ELF-1 (cell line): Measurements from ENCODE around the gene EXOC6.
A peak's percentile ranks its signal among the peaks of the same experiment; 100 is the strongest.
"Not testable (repeated sequence)": the region's sequence is repeated elsewhere in the genome, so short reads cannot be mapped to it uniquely, and the experiment has no call there.

Experiments used
- DNase-seq: peaks from one replicate; pipeline ENCODE4 v3.0.0-alpha.2; 2016; ENCODE audit warnings: low read depth, low spot score

EXOC6 gene

DNA sequence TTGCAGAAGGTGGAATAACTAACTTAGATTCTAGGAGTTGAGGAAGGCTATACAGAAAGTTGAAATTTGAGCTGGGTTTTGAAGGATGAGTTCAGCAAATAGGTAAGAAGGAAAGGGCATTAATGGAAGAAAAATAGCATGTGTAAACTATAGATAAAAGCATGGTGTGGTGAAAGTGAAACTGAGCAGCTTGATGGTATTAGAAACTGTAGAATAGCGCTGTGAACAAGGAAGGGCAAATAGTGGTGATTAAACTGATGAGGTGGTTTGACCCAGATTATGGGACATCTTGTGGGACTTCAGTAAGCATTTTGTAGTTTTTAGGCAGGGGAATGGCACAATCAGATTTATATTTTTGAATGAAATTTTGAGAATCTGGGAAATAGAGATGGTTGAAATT is 90.5 kb downstream of the EXOC6 start:
- no peak for DNase-seq

DNA sequence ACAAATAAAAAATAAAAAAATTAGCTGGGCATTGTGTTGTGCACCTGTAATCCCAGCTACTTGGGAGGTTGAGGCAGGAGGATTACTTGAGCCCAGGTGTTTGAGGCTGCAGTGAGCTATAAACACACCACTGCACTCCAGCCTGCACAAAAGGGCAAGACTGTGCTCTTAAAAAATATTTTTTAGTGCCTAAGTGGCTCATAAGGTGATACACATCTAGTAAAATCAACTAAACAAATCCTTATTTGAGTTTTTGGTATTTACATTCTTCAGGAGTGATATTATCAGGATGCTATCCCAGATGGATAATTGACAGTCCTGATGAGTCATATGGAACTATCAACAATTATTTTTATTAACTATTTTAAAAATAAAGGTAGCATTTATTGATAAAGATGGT is 93.9 kb downstream of the EXOC6 start:
- no peak for DNase-seq

DNA sequence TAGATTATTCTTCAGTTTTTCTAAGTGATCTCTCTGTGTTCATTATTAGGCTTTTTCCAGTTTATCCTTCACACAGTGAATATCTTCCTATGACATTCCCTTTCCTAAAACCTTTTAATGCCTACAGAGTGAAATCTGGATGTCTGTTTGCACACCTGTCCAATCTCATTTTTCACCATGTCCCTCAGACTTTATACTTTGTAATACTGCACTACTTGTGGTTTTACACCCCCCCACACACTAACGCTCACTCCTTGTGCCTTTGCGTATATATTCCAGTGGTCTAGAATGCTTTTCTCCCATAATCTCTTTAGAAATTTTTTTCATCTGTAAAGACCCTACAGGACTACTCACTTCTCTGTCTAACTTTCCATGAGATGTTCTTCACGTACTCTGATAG is 98.2 kb downstream of the EXOC6 start:
- DNase-seq, result no peak

DNA sequence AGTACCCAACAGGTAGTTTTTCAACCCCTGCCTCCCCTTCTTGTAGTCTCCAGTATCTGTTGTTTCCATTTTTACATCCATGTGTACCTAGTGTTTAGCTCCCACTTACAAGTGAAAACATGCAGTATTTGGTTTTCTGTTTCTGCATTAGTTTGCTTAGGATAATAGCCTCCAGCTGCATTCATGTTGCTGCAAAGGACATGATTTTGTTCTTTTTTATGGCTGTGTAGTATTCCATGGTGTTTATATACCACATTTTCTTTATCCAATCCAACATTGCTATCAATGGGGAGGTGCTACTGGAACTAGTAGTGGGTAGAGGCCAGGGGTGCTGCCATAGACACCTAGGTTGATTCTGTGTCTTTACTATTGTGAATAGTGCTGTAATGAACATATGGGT is 104.3 kb downstream of the EXOC6 start:
- DNase-seq, result not testable (repeated sequence)

DNA sequence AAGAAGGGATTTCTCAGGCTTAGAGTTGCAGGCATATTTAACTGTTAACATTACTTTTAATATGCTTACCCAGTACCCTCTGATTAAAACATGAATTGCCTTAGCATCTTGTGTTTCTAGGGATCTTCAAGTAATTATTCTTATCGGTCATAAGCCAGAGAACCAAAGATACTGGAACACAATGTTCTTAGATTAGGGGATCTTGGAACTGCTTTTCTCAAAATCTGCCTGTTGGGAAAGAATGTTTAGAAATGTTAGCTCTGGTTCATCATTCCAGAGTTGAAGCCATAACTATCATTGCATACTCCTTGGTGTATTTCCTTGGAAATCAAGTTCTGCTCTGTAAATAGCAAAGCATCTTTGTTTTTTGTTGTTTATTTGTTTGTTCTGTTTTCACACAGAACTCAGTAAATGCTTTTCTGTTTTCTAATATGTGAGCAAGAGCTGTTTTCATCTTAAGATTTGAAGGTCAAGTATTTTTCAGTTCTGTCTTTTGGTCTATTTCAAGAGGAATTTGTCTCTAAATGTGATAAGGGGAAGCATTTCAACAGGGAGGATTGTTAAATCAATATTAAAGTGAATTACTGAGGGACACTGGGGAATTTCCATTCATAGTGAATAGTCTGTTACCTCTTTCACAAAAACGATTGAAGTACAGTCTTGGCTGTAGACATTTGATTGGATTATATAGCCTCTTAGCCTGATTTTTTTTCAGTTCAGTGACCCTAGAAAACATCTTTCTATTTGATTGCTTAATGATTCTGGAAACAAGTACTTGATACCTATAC is 109.1 kb downstream of the EXOC6 start:
- no peak for DNase-seq

DNA sequence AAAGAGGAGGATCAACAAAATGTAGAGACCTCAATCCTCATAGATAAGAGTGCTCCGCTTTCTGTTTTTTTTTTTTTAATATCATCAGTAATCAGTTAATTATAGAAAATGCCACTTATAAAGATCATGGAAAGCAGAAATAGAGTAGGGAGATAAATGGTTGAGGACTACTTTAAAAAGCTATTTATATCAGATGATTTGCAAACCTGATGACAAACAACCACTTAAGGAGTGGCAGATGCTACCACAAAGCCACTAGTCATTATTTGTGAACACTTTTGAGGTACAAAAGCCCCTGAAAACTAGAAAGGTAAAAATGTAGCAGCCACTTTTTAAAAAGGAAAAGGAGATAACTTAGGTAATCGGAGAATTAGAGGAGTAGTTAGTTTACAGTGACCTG is 113.3 kb downstream of the EXOC6 start:
- DNase-seq, result no peak

DNA sequence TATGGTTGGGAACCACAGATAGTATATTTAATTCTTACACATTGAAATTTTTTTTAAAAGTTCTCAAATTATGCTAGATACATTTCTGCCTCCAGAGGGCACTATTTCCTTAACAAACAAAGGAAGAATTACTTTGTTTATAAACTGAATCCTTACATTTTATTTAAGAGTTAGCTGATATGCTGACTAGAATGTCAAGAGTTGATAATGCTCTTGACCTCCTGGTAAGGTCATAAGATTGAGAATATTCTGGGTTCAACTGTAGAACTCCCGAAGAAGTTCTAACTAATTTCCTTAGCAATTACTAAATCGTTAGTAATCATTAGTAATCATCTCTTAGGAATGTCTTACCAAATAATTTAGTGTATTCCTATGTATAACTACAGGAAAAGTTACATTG is 117.0 kb downstream of the EXOC6 start:
- DNase-seq, result no peak

DNA sequence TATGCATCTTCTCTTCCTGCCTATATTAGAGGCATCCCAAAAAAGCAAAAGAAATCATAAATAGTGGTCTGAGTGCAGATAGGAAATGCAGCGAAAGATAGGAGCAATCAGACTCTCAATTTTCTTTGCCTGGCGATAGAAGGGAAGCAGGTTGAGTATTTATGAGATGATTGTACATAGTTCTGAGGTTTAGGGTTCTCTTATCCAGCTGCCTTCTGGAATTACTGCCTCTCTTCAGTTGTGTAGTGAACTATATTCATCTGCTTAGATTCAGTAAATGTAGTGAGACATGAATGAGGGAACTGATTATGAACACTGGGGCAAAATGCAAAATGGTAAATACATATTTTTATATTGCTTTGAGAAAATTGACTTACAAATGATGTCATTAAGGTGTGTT is 119.3 kb downstream of the EXOC6 start:
- no peak for DNase-seq

DNA sequence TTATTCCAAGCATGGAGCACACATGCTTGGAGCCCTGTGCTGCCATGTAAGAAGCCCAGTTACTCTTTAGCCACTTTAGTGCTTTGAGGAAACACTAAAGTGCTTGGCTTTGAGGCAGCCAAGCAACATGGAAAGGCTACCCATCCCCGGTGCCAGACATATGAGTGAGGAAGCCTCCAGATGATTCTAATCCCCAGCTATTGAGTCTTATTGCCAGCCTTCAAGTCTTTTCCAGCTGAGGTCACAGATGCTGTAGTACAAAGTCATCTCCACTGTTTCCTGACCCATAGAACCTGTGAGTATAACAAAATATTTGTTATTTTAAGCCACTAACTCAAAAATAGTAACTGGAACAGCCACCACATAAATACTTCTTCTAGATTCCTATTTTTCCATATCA is 120.8 kb downstream of the EXOC6 start:
- no peak for DNase-seq

DNA sequence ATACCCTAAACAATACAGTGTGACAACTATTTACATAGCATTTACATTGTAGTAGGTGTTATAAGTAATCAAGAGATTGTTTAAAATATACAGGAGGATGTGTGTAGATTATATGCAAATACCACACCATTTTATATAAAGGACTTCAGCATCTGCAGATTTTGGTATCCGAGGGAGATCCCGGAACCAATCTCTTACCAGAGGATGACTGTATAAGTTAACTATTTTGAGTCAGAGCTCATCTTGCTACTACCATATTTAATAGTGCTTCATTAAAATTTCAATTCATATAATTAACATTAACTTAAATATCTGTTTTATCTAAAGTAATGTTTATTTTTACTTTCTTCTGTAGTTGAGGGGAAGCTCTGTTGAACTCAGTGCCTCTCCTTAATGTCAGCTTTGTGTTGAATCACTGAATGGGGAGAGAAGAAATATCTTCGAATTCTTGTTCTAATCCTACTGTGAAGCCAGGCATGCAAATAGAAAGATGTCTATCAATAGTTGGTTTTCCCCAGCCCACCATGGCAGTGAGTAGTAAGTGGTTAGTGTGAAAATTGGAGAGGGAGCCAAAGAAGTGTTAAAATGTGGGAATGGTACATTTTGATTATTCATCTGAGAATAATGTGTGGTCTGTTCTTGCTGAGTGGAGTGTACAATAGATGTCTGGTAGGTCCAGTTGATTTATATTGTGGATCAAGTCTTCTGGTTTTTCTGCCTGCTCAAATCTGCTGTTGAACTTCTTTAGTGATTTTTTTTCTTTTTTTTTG is 122.2 kb downstream of the EXOC6 start:
- DNase-seq, result no peak

DNA sequence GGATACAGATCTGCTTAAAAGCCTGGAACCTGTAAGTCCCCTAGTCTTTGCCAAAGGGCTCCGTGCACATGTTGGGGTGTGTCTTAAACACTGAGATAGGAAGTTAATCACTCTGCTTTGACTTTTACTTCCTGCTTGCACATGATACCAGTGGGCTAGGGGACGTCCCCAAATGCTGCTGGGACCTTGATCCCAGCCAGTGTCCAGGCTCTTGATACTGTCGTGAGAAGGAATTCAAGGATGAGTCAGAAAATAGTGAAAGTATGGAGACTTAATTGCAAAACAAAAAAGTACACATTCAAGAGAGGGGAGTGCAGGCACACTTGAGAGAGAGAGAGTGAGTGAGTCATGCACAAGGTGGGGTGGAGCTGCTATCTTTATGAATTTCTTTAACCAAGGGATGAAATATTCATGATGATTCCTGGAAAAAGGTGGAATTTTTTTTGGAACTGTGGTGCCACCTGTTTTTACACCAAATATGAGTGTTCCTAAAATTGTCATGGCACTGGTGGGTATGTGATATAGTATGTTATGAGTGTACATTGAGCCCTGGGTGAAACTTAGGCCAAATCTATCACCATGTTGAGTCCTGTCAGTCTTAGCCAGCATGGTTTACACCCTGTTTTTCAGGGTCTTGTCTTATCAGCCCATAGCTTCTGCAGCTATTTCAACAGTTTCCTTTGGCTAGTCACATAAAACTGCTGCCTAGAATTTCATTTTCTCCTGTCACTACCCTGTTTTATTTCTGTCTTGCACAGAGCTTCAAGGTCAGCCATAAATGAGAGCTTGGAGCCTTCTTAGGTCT is 123.9 kb downstream of the EXOC6 start:
- DNase-seq, result no peak

DNA sequence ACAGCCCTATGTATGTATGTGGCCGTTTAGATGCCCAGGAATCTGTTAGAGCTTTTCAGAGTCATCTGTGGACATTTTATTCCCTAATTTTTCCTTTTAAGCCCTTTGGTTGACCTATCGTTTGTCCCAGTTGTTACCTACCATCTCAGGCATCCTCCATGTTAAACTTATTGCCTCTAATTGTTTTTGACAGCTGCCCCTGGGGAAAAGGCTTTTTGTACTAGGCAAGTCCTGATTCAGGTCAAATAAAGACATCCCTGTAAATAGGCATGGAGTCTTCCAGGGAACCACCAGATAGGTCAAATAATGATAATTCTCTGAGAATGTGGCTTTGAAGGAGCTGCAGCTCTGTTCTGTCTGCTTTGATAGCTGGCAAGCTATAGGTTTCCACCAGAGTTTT is 124.6 kb downstream of the EXOC6 start:
- no peak for DNase-seq

DNA sequence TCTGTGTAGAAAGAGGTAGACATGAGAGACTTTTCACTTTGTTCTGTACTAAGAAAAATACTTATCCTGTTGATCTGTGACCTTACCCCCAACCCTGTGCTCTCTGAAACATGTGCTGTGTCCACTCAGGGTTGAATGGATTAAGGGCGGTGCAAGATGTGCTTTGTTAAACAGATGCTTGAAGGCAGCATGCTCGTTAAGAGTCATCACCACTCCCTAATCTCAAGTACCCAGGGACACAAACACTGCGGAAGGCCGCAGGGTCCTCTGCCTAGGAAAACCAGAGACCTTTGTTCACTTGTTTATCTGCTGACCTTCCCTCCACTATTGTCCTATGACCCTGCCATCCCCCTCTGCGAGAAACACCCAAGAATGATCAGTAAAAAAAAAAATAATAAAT is 128.0 kb downstream of the EXOC6 start:
- DNase-seq, result not testable (repeated sequence)

DNA sequence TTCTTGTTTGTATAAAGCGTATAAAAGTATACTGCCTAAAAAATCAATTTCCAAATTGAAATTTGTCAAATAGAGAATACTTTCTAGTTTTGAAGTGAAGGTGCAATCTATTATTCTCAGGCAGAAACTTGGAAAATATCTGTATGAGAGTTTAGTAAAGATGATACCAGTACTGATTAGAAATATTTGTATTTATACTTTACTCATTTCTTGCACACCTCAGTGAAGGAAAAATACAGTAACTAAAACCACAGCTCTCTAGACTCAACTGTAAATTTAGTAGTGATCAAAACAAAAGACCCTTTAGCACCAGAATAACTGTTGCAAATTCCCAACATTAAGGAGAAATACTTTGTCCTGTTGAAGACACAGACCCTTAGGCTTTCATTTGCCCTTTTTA is 140.9 kb downstream of the EXOC6 start:
- DNase-seq, result no peak

DNA sequence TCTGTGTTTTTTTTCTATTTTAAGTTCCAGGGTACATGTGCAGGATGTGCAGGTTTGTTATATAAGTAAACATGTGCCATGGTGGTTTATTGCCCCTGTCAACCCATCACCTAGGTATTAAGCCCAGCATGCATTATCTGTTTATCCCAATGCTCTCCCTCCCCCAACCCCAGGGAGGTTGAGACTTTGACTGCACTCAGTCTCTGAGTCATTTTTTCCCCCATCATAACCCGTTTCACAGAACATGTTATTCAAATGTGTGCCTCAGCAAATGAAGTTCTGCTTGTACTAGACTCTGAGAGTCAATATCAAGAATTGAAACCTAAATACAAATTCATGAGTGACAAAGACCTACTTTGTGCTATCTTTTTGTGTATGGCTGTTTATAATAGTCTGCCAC is 142.3 kb downstream of the EXOC6 start:
- no peak for DNase-seq

DNA sequence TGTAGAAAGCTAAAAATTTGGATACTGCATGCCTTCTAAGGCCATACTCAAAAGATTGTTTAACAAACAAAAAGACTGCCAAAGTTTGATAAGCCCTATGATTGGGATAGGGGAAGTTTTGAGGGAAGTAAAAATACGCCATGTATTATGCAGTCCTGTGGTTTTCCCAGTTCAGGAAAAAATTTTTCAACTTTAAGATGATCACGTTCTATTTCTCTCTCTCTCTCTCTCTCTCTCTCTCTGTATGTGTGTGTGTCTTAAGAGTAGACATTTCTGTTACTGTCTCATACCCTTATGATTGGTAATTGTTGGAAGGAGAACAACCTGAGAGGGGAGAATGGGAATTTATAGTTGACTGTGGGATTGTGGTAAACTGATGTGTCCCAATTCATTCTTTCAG is 143.2 kb downstream of the EXOC6 start:
- no peak for DNase-seq

DNA sequence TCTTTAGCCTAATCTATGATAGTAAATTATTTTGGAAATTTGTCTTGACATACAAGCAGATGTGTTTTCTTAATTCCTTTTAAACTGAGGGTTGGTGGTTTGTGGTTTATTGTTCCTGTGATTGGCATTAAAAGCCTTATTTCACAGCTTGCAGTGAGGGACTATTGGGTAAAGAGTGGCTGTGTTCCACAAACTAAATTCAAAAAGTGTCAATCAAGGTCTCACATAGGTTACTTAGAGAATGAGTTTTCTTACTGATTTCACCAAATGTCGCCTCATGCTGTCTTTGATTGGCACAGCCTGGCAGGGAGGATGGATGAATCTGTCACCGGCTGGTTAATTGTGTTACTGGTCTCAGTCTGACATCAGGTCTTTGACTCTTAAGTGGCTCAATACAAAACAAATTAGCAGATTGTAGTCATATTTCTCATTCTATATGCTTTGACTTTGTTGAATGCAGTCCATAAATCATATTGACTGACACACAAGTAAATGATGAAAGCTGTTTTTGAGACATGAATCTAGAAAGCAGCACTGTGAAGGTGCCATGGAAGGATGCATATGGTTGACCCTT is 145.5 kb downstream of the EXOC6 start:
- peak; percentile 7 for DNase-seq

DNA sequence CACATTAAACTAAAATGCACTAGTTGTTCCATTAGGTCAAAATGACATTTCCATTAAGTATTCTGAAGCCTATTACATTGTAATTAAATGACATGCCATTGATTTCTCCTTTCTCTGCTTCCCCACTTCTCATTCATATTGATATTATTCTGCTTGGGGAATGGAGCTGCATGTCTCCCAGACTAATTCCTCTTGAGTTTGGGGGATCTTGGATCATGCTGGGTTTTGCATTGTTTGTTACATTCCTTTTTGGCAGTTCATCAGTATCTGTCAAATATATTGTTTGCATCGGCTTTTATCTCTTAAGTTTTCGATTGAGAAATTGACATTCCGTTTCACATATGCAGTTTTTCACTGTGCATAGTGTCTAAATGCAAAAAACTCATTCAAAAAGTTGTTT is 147.2 kb downstream of the EXOC6 start:
- no peak for DNase-seq

DNA sequence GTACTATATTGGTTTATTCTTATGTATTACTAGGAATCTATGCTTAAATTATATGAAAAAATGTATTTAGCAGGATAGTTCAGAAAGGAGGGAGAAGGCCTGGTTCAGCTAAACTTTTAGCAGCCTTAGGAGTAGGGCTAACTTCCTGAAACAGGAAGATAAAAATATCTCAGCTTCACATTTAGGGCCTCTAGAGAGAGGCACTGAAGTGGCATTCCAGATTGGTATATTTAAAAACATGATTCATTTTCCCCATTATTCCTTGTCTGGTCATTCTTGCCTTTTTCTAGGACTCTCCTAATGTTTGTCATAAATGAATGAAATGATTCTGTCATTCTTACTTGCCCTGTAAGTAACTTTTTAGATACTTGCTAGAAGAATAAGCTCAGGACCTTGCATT is 149.3 kb downstream of the EXOC6 start:
- no peak for DNase-seq

DNA sequence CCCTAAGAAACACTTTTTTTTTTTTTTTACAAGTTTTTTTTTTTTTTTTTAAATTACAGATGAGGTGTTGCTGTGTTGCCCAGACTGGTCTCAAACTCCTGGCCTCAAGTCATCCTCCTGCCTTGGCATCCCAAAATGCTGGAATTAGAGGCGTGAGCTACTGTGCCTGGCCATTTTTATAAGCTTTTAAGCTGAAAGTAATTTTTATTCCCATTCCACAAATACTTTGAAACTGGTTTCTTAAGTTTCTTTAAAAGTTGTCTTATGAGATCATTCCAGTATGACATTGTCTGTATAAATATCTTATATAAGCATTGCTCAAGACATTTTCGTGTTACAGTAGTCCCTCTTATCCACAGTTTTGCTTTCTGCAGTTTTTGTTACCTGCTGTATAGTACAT is 150.9 kb downstream of the EXOC6 start:
- DNase-seq, result no peak

DNA sequence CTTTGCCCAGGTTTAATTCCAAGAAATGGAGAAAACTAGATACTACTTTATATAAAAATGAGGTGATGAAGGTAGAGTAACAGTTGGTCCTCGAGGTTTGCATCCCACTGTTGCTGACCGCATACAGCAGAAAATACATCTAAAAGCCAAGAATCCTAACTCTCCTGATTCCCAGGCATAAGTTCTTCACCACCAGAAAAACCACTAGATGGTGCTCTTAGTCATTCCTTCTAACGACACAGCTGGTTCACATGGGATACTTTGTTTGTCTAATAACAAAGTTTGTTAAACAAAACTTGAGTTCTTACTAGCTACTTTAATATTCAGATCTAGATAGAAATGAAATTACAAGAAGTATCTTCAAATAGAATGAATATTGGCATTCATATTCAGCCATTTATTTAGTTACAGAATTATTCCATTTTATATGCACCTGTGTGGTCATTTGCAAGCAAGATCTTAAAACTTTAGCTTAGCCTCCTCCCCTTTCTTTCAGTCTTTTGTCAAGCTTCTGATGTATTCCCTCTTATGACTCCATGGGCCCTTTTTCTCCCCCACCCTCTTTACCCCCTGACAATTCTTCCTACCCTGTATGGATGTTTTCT is 158.2 kb downstream of the EXOC6 start:
- peak; percentile 13 for DNase-seq

DNA sequence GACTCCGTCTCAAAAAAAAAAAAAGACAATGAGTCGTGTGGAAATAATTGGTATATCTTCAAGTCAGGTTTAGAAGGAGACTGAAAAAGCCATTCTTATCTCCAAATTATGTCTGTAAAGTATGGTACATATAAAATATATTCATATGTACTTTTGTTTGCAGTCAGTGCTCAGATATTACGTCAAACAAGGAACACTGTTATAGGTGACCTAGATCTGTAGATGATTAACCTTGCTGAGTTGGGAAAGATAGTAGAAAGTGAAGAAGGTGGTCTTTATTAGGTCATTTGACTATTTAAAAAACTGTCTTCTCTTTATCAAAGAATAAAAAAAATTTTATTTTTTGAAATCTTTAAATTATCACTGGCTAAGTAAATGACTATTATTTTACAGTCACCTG is 167.4 kb downstream of the EXOC6 start:
- DNase-seq, result no peak
